Keratinocyte (primary cell): ENCODE measurements around the gene DDX5.

Experiments used
- CTCF ChIP-seq, 3 experiments: IDR thresholded peaks in 1 of 3; conservative IDR thresholded peaks in 1 of 3; optimal IDR thresholded peaks in 1 of 3; 2 replicates in 2 of 3; 3 replicates in 1 of 3; pipeline versions ENCODE3 to v1.5.1; 2011; ENCODE audit warnings: low read length in 3 of 3, mild to moderate bottlenecking in 3 of 3, moderate library complexity in 2 of 3, control low read depth in 1 of 3, inconsistent platforms in 1 of 3; ENCODE audit not compliant: insufficient read depth in 2 of 3; ENCODE audit errors: extremely low read depth in 1 of 3
- EZH2 ChIP-seq: IDR thresholded peaks from one replicate; pipeline ENCODE4 v1.6.1; 2012; ENCODE audit warnings: inconsistent platforms, mild to moderate bottlenecking, low read length, moderate library complexity

- TF ChIP-seq CTCF (optimal IDR thresholded peaks at IDR 0.05 in 1 of 3, IDR thresholded peaks at IDR 0.05 in 1 of 3, conservative IDR thresholded peaks at IDR 0.05 in 1 of 3; ENCODE audit: extremely low read depth in 1 of 3, insufficient read depth in 2 of 3, low read length in 3 of 3) (peak in 2 of 3 experiments; percentile 24 to 48), EZH2 (no peak)
Measured at GRCh38 chr17:64492481-64493109, 13.5 kb downstream of the DDX5 start.
